HG03025 (cell line): ENCODE measurements around the gene ZBTB21.

ENCODE experiments used
- ATAC-seq: cut with Tn5 transposase; IDR thresholded peaks from one replicate; pipeline ENCODE4 v1.9.1; 2021; ENCODE audit warnings: mild to moderate bottlenecking, moderate library complexity; ENCODE audit not compliant: unreplicated experiment, low FRiP score

ZBTB21 gene

DNA sequence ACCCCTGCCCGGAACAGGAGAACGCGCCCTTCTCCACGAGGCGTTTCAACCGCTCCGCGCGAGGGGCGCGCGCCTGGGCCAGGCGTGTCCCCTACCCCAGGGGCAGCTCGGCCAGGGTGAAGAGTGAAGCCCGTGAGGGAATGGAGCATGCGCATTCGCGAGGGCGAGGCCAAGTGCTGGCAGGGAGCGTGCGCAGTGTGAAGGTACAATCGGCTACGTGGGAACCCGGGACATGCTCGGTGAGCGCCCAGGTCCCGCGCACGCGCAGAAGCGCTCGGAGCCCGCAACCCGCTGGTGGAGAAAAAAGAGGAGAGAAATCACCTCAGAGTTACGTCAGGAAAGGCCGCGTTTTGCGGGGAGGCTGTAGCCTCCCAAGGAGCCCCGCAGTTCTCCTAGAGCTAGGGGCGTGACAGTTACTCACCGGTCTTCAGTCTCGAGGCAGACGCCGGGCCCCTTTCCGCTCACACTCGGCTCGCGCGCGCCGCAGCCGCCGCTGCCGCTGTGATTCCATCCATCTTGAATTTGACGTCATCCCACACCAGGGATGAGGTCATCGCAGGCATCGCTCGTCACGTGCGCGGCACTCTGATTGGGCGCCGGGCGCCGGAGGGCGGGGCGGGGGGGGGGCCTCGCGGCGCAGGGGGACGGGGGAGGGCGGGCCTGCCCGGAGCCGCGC lies at the start of gene ZBTB21:
ZBTB21 (minus strand) TSS at position 530 of the 676 bp plus-strand sequence. CDS start 16,265 bp downstream, outside the sequence.
- ATAC-seq, result peak; percentile 63

DNA sequence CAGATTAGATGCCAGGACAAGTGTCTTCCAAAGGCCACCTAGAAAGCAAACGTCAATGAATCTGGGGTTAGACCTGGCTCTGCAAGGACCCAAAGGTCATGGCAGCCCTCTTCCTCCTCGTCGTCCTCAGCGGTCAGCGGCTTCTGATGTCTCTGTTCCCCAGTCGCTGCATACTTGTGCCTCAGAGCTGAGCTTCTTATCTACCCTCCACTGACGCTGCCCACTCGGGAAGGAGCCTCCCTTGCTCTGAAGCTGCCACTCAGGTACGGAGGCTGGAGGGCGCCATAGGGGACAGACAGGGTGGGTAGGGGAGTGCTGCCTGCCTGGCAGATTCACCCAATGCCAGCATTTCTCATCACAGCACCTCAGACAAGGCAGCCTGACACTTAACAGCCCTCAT lies 49.6 kb upstream of the ZBTB21 start:
- no peak for ATAC-seq

DNA sequence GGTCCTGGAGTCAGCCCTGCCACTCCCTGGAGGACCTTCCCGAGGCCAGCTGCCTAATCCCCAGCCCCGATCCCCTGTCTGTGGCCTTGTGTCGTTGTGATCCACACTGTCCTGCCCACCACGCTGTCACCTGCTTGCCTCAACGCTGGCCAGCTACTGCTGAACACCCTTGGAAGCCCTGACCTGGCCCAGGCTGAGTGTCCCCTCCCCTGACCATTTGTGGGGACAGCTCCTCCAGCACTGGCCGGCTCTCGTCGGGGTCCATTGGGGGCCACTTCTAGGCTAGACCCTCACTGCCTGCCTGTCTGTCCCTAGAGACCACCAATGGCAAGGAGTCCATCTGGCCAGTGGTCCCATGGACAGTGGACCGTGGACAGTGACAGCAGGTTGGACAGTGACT lies 49.0 kb upstream of the ZBTB21 start:
- no peak for ATAC-seq

DNA sequence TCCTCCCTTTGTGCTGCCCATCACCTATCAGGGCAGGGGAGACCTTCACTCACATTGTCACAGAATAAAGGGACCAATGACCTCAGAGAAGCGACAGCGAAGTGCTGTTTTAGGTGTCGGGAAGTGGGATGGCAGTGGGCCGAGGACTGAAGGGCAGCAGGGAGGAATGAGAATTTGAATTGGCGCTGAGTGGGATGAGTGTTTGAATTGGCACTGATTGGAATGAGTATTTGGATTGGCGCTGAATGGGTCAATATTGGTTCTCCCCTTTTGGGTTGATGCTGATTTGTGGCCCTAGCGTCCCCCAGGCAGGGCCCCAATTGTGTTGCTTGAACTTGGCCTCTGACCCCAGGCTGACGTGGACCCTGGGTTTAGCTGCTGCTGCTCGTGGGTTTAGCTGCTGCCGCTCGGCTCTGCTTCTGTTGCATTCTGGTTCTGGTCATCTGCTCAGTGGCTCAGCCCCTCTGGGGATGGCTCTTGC lies 48.5 kb upstream of the ZBTB21 start:
- ATAC-seq, result no peak

DNA sequence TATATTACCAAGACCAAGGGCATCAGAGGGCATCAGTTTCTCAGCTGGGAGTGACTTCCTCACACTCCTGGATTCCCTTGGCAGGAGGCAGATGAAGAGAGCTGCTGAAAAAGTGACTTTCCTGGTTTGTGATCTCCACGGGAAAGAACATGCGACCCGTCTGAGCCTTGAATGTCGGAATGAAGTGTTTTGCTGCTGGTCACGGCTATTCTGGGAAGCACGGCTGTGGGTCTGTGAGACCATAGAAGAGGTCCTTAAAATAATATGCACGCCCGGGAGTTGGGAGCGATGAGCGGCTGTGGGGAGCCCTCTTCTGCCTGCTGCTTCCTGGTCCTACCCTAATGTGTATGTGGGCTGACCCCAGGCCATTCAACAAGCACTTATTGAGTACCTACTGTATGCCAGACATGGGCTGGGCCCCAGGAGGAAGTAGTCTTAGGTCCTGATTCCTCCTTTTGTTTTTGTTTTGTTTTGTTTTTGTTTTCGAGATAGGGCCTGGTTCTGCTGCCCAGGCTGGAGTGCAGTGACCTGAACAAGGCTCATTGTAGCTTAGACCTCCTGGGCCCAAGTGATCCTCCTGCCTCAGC lies 47.8 kb upstream of the ZBTB21 start:
- ATAC-seq, result no peak

DNA sequence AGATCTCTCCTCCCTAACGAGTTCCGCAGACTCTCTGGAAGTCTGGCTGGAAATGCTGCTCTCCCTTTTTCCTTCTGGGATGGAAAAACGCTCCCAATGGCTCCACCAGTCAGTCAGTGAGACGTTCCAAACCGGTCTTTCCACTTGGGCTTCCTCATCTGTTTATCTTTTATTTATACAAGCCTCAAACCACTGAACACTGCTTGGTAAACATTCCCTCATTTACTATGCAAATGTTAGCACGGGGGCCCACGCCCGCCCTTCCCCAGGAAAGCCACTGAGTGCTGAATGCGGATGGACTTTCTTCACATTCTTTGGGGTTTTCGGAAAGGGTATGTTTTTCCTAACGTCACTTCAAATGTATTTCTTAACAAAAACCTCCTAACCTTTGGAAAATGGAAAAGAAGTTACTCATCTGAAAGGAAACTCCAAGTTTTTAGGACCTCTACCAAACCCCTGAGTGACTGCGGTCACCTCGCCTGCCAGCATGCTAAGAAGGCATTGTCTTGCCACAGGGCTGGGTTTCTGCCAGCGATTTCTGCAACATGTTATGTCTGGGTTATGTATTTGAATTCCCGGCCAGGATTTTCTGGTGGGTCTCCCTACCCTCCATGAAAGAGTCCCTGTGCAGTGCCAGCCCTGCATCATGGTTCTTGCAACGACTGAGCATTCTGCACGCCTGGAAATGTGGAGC lies 47.0 kb upstream of the ZBTB21 start:
- no peak for ATAC-seq

DNA sequence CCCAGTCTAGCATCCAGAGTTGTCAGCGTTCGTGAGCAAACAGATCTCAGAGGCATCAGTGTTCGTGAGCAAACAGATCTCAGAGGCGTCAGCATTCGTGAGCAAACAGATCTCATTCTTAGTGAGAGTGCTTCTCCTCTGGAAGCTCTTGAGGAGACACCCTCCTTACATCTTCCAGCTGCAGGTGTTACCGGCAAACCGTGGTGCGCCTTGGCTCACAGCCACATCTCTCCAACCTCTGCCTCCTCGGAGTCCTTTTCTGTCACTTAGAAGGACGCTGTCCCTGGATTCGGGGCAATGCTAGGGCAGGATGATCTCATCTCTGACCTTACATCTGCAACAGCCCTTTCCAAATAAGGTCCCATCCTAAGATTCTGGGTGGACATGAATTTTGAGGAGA lies 46.3 kb upstream of the ZBTB21 start:
- ATAC-seq, result no peak

DNA sequence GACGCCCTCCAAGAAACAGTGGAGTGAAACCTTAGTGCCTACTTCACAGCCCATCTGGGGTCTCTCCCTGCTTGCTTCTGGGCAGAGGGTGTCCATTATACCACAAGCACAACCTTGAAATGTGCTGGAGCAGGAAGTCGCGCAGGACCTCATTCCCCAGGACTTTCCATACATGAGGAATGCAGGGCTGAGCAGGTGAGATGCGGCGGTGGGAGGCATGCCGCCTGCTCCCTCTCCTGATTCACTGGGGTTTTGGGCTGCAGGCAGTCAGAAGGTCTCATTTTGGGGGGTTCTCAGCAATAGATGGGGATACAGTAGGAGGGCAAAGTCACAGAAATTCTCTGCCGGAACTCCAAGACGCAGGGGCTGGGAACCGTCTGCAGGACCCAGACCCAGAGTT lies 45.3 kb upstream of the ZBTB21 start:
- ATAC-seq, result no peak

DNA sequence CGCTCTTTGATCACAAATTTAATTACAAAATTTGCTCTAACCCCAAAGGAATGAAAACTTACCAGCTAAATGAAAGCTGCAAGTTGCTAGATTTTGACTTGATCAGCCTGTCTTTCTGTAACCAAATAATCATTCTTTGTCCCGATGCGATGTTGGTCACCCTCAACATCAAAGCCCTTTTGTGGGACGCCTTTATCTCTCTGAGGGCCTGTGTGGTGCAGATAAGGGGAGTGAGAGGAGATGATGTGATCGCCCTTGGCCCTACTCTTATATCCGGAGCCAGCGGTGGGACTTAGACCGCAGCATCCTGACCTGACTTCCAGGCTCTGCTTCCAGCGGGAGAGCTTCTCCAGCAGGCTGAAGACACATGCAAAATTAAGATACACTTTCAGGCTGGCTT lies 41.6 kb upstream of the ZBTB21 start:
- ATAC-seq, result no peak

DNA sequence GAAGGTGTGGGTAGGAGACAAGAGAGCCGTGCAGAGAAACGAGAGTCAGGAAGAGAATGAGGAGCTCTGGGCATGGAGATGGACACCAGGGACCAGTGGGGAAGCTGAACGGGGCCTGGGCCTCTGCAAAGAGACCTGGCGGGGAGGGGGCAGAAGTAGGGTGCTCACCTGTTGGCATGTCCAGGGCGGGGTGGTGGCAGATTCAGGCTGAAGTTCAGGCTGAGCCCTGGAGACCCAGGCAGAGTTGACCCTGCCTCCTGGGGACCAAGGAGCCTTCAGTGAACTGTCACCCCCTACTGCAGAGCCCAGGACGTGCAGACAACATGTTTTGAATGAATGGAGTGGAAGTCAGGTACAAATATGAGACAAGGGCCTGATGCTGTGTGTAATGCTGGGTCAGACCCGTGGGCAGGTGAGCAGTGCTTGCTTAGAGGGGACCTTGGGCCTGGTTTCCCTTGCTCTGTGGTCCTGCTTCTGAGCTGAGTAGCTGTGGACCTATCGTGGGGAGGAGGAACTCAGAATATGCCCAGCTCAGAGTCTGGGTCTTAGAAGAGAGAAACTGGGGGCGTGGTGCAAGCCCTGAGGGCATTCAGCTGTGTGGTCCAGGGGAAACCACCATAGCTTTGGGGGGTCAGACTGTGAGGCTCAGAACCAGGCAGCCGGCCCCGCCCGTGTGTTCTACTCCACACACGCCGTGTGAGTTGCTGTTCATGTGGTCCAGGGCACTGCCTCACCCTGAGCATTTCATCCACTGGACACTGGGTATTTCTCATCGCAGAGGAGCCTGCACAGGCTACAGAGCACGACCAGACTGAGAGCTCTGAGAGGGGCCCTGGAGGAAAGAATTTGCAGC lies 39.6 kb upstream of the ZBTB21 start:
- no peak for ATAC-seq

DNA sequence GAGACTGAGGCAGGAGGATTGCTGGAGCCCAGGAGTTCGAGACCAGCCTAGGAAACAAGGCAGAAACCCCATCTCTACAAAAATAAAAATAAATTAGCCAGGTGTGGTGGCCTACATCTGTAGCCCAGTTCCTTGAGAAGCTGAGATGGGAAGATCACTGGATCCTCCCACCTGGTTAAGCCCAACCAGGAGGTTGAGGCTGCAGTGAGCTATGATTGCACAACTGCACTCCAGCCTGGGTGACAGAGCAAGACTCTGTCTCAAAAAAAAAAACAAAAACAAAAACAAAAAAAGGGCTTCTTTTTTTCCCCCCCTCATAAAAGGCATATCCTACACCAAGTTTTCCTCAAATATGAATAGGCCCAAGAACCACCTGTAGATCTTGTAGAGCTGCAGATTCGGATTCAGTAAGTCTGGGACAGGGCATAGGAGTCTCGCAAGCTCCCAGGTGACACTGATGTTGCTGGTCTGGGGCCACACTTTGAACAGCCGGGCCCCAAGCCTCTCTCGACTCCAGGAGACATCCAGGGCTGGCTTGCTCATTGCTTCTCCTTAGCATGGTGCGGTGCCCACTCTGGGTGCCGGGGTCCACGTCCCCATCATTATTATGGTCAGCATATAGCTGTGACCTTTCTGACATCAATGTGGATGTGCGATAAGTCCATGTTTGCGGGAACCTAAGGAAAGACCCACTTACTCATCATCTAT lies 38.9 kb upstream of the ZBTB21 start:
- no peak for ATAC-seq

DNA sequence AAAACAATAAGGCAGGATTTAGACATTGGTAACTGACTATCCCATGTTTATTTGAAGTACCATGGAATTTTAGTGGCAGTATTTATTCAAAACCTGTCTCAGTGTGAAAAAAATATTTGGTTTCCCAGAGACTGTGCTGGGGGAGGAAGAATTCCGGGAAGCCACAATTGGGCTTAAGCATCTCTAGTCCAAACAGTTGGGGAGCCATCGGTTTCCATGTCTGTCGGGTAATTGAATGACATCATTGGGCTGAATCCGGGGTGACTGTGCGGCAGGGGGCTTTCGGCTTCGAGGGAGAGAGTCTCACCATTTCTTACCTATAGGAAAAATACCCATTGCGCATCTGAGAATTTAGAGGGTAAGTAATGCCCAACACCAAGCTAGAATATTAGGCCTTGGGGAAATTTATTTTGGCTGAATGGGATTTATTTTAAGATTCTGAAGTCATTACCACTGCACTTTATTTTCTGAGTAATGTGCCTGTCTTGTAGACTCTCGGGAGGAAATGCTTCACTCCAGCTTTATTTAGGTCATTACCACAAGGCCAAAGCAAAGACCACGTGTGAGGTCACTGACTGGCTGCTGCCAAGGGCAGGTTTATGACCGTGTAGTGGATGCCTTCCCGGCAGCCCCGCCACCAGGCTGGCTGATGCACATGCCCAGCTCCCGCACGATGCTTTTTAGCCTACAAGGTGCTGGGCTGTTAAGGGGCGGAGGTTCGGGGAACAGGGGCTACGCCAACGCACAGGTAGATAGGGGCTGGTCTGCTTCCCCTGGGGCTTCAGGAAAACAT lies 37.9 kb upstream of the ZBTB21 start:
- no peak for ATAC-seq

DNA sequence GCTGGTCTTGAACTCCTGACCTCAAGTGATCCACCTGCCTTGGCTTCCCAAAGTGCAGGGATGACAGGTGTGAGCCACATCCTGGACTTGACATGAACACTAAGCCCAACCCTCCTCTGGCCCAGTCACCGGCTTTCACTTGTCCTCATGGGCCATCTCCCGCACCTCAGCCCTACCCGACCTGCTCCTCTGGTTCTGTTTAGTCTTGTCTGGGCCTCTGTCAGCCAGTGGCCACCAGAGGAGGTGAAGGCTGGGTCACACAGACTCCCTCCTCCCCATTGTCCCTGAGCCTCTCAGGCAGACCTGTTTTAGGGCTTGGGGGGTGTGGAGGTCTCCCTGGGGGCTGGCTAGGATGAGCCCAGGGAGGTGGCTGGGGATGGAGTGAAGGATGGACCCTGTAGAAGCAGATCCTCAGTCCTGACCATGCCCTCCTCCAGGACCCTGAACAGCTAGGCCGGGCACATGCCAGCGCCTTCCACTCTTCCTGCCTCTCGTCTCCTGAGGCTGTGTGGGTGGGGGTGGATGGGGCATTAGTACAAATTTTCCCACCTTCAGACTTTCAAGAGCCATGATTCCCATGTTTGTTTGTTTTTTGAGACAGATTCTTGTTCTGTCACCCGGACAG lies 34.8 kb upstream of the ZBTB21 start:
- ATAC-seq, result no peak

DNA sequence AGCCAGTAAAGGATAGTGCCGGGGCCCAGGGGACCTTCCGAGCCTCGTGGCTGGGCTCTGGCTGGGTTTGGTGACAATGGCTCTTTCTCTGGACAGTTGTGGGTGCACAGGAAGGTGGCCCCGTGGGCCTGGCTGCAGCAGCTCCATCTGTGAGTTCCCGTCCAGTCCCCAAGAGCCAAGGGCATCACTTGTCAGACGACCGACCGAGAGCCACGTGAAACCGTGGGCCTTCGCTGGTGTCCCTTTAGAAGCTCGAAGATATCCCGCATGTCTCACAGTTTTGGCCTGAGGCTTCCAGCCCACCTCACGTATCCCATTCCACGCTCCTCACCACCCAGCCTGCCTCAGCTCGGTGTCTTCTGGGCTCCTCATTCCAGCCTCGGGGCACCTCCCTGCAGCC lies 33.8 kb upstream of the ZBTB21 start:
- ATAC-seq, result no peak

DNA sequence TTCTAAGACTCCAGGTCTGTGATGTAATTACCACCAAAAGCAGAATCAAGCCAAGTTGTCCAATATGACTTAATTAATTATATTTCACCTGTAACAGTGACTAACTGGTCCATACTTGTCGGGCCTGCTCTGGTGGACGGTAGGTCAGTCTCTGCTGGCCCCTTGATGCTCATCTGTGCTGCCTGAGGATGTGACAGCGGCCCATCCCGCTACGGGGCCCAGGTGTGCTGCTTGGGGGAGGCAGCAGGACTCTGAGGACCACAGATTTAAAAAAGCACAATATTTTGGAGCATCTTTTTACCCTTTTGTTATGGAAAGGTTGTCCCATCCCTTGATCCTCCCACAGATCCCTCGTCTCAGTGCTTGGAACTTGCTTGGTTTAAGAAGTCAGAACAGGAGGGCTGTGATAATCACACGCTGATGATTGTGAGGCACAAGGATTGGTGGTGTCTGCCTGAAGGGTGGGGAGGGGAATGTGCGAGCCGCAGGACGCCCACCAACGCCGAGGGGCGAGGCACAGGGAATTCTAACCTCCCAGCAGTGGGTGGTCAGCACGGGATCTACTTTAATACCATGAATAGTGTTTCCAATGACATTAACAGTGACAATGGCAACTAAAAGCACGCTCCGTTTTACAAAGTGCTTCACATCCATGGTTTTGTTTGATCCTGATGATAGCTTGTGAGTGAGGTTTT lies 33.2 kb upstream of the ZBTB21 start:
- no peak for ATAC-seq

DNA sequence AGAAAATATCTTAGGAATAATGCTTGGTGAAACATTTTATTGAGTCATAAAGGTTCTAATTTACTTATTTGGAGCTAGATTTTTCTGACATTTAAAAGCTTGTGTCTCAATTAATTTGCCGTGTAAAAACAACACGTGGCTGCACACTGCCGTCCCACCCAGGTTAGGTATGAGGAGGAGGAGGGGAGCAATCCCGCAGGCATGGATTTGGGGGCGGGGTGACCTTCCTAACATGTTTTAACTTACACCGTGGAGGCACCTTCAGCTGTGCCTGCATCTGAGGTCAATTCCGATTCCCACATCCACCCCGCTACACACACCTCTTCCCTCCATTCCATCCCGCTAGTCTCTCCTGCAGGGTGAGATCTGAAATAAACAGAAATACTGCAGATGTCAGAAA lies 32.5 kb upstream of the ZBTB21 start:
- no peak for ATAC-seq

DNA sequence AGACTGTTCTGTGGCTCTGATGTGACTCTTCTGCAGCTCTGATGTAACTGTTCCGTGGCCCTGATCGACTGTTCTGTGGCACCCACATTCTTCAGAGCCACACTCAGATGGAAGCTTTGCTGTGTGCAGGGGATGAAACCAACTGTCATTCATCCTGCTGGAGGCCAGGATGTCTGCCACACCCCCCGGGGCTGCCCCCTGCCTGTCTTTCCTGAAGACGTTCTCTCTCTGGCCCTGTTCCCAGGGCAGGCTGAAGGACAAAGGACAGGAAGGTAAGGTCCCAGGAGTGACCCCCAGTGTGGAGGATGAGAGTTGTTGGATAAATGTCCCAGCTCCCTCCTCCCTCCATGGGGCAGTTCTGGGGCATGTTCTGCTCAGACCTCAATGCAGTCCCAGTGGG lies 31.6 kb upstream of the ZBTB21 start:
- no peak for ATAC-seq

DNA sequence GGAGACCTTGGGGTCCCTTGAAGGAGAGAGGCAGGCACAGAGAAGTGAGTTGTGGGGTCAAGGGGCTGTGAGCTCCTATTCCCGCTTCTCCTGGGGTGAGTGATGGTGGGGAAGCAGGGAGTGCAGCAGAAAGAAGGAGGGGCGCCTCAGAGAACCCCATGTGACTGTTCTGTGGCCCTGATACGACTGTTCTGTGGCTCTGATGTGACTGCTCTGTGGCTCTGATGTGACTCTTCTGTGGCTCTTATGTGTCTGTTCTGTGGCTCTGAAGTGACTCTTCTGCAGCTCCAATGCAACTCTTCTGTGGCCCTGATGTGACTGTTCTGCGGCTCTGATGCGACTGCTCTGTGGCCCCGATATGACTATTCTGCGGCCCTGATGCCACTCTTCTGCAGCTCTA lies 31.1 kb upstream of the ZBTB21 start:
- no peak for ATAC-seq
